Naive thymus-derived CD8-positive, alpha-beta T cell (primary cell): Measurements from ENCODE around the gene FXYD5. TPM values are rescaled to one million over a fixed set of nuclear protein-coding genes. Genes with fewer than 3 reads are reported as not detected.

ENCODE experiments used
- ATAC-seq, 2 donors: fragments of 150-1000 bp; cut with Tn5 transposase in 1 of 2; sonication (Bioruptor Pico), chemical (Tn5 transposase) in 1 of 2; 1 replicate in 1 of 2; 2 replicates in 1 of 2; pipeline ENCODE4 v1.10.0; 2021; ENCODE audit warnings: mild to moderate bottlenecking in 2 of 2, moderate library complexity in 2 of 2
- POLR2A ChIA-PET: fragments of 350-600 bp; sonication (Branson Sonifier 250); formaldehyde crosslinking; loops from one replicate; lab custom pipeline; 2021; ENCODE audit warnings: antibody characterized with exemption; lab: Charles Lee
- DNase-seq, 10 donors: peaks; one replicate each; pipeline versions ENCODE4 v3.0.0 to v3.0.0-alpha.2; 2020 to 2022
- H3K27ac Mint-ChIP-seq, 10 donors: one replicate each; pipeline ENCODE4 v1.8.0; 2020 to 2022; ENCODE audit warnings: mild to moderate bottlenecking in 10 of 10, mixed read lengths in 10 of 10, moderate library complexity in 4 of 10, inconsistent platforms in 1 of 10
- H3K27me3 Mint-ChIP-seq, 5 donors: one replicate each; pipeline ENCODE4 v1.8.0; 2021 to 2022; ENCODE audit warnings: mixed read lengths in 5 of 5
- H3K36me3 Mint-ChIP-seq, 3 donors: one replicate each; pipeline ENCODE4 v1.8.0; 2020 to 2022; ENCODE audit warnings: mixed read lengths in 3 of 3, mild to moderate bottlenecking in 2 of 3, inconsistent platforms in 1 of 3
- H3K4me1 Mint-ChIP-seq, 4 donors: one replicate each; pipeline ENCODE4 v1.8.0; 2021 to 2022; ENCODE audit warnings: mixed read lengths in 4 of 4
- H3K4me3 Mint-ChIP-seq, 10 donors: one replicate each; pipeline ENCODE4 v1.8.0; 2020 to 2022; ENCODE audit warnings: mild to moderate bottlenecking in 10 of 10, mixed read lengths in 10 of 10, moderate library complexity in 6 of 10, inconsistent platforms in 1 of 10
- H3K9me3 Mint-ChIP-seq, 9 donors: one replicate each; pipeline ENCODE4 v1.8.0; 2020 to 2022; ENCODE audit warnings: mixed read lengths in 9 of 9, mild to moderate bottlenecking in 3 of 9, inconsistent platforms in 1 of 9, moderate library complexity in 1 of 9
- polyA plus RNA-seq, 3 donors: library from polyadenylated mRNA; unstranded; fragments of 300-500 nt; fragmentation: Illumina TruSeq; gene quantifications; one replicate each; pipeline ENCODE4 v1.2.3, GENCODE V29; 2021
- total RNA-seq, 8 experiments: library from RNA in 2 of 8; stranded (reverse) in 2 of 8; gene quantifications; one replicate each; pipeline ENCODE4 v1.2.3 and lab custom pipeline; 2021 to 2026

The FXYD5 gene
- total and polyA plus RNA-seq, 5 experiments from 2014 or later: 281 to 544 (median 351) TPM

GRCh38 chr19:35202722-35203688 lies 48.5 kb downstream of the FXYD5 start:
- Mint-ChIP-seq H3K27ac (peak overlapping the region; percentile 40 to 99 (median 80)), H3K9me3 (peaks cover 0 to 4% (median 0%) of the 10 kb centered on the region in 9 donors), H3K4me3 (no peak overlapping the region), H3K36me3 (peaks cover 0 to 3% (median 2%) of the 10 kb centered on the region in 3 donors), H3K27me3 (no peaks in the 10 kb centered on the region), H3K4me1 (peaks cover 39 to 88% (median 75%) of the 10 kb centered on the region in 4 donors)
- POLR2A ChIA-PET: interaction anchor here (0.6 to 1.8 kb wide), 17 partner anchors 8 to 65 kb away, joined by 3 to 10 read pairs (median 3); no protein-coding TSS in a partner anchor
- no peak for DNase-seq
- ATAC-seq: no peak

- Mint-ChIP-seq H3K4me3 (peak overlapping the region in 9 of 10 donors; percentile 34 to 80 (median 70)), H3K27me3 (no peaks in the 10 kb centered on the region), H3K36me3 (peaks cover 0 to 5% (median 4%) of the 10 kb centered on the region in 3 donors), H3K4me1 (peaks cover 36 to 89% (median 81%) of the 10 kb centered on the region in 4 donors), H3K9me3 (peaks cover 0 to 7% (median 2%) of the 10 kb centered on the region in 9 donors), H3K27ac (peak overlapping the region; percentile 92 to 100 (median 98))
- no peak for ATAC-seq
- peak in 2 of 10 donors; percentile 16 to 43 for DNase-seq
- POLR2A ChIA-PET: interaction anchor here (0.5 to 2.1 kb wide), 12 partner anchors 11 to 63 kb away, joined by 3 to 15 read pairs (median 4); partner anchors contain the start of gene USF2
These were observed 50.5 kb downstream of the FXYD5 start for GRCh38 chr19:35204799-35205732.

GRCh38 chr19:35205733-35206323 lies 51.3 kb downstream of the FXYD5 start:
- ATAC-seq (no peak), DNase-seq (no peak)
- Mint-ChIP-seq H3K27me3 (no peaks in the 10 kb centered on the region), H3K4me1 (peaks cover 36 to 89% (median 78%) of the 10 kb centered on the region in 4 donors), H3K27ac (peak overlapping the region; percentile 92 to 100 (median 98)), H3K4me3 (peak overlapping the region in 9 of 10 donors; percentile 48 to 80 (median 70)), H3K36me3 (peaks cover 0 to 5% (median 4%) of the 10 kb centered on the region in 3 donors), H3K9me3 (peaks cover 0 to 7% (median 2%) of the 10 kb centered on the region in 9 donors)
- POLR2A ChIA-PET: interaction anchor here (0.5 to 2.3 kb wide), 20 partner anchors 10 to 127 kb away, joined by 3 to 29 read pairs (median 4); partner anchors contain the start of genes FXYD5 and USF2

DNA sequence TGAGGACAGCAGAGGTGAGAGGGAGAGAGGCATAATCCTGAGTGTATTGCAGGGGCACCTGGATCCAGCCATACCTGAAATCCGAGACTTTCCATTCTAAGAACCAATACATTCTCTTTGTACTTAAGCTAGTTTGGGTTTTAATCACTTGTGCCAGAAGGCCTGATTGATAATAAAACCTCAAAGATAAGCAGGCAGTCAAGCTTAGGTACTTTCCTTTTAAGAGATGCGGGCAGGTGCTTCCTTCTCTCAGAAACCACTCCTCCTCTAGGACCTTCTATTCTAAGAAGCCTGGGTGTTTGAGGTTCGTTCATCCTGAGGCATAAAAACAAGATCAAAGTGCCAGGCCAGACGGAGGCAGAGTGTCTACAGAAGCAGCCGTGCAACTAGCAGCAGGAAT lies 51.8 kb downstream of the FXYD5 start:
- Mint-ChIP-seq H3K36me3 (peaks cover 0 to 5% (median 4%) of the 10 kb centered on the region in 3 donors), H3K27me3 (no peaks in the 10 kb centered on the region), H3K4me1 (peaks cover 35 to 88% (median 79%) of the 10 kb centered on the region in 4 donors), H3K27ac (peak overlapping the region; percentile 92 to 100 (median 98)), H3K9me3 (peaks cover 0 to 7% (median 2%) of the 10 kb centered on the region in 9 donors), H3K4me3 (peak overlapping the region; percentile 6 to 80 (median 67))
- DNase-seq: peak in 9 of 10 donors; percentile 37 to 81 (median 75)
- POLR2A ChIA-PET: interaction anchor here (0.7 to 2.3 kb wide), 15 partner anchors 9 to 126 kb away, joined by 3 to 29 read pairs (median 5); partner anchors contain the start of genes FXYD5 and USF2
- ATAC-seq: peak; percentile 50 to 53

GRCh38 chr19:35206855-35207254 lies 52.3 kb downstream of the FXYD5 start:
- peaks cover 0 to 5% (median 4%) of the 10 kb centered on the region in 3 donors for H3K36me3 Mint-ChIP-seq
- H3K9me3 Mint-ChIP-seq: peaks cover 0 to 7% (median 2%) of the 10 kb centered on the region in 9 donors
- peak overlapping the region; percentile 6 to 80 (median 67) for H3K4me3 Mint-ChIP-seq
- DNase-seq (no peak), ATAC-seq (no peak)
- peaks cover 37 to 88% (median 79%) of the 10 kb centered on the region in 4 donors for H3K4me1 Mint-ChIP-seq
- H3K27ac Mint-ChIP-seq: peak overlapping the region; percentile 92 to 100 (median 98)
- peaks cover 0 to 1% (median 0%) of the 10 kb centered on the region in 5 donors for H3K27me3 Mint-ChIP-seq
- POLR2A ChIA-PET: interaction anchor here (0.8 to 2.3 kb wide), 14 partner anchors 9 to 126 kb away, joined by 3 to 29 read pairs (median 5); partner anchors contain the start of genes FXYD5 and USF2

- Mint-ChIP-seq H3K27ac (peak overlapping the region; percentile 92 to 100 (median 98)), H3K9me3 (peaks cover 0 to 7% (median 2%) of the 10 kb centered on the region in 9 donors), H3K4me1 (peaks cover 43 to 90% (median 84%) of the 10 kb centered on the region in 4 donors), H3K36me3 (peaks cover 0 to 5% (median 4%) of the 10 kb centered on the region in 3 donors), H3K27me3 (peaks cover 0 to 2% (median 0%) of the 10 kb centered on the region in 5 donors), H3K4me3 (peak overlapping the region in 9 of 10 donors; percentile 12 to 70 (median 45))
- POLR2A ChIA-PET: interaction anchor here (1.0 to 2.3 kb wide), 7 partner anchors 22 to 125 kb away, joined by 3 to 29 read pairs (median 3); partner anchors contain the start of gene FXYD5
- DNase-seq: peak in 6 of 10 donors; percentile 23 to 69 (median 51)
- peak in 1 of 2 donors; percentile 2 for ATAC-seq
These were observed 52.9 kb downstream of the FXYD5 start for GRCh38 chr19:35207391-35207871.

DNA sequence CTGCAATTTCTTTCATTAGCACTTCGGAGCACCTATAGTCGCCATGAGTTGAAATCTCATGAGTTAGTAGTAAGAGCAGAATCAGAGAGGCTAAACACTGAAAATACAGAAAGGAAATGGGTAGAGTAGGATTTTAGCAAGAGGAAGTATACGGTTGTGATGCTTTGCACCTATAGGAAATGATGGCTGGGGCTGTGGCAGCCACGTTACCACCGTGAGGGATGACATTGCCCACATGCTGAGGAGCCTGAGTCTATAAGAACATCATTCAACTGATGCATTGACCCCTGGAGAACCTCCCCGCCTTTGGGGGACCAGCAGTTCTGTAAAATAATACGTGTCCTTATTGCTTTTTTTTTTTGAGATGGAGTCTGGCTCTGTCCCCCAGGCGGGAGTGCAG lies 53.6 kb downstream of the FXYD5 start:
- ATAC-seq (no peak), DNase-seq (no peak)
- POLR2A ChIA-PET: interaction anchor here (0.7 to 2.3 kb wide), 4 partner anchors 28 to 54 kb away, joined by 3 to 29 read pairs (median 5); partner anchors contain the start of gene FXYD5
- Mint-ChIP-seq H3K27ac (peak overlapping the region; percentile 92 to 100 (median 98)), H3K4me1 (peaks cover 41 to 90% (median 84%) of the 10 kb centered on the region in 4 donors), H3K4me3 (peak overlapping the region in 9 of 10 donors; percentile 7 to 70 (median 41)), H3K27me3 (peaks cover 0 to 2% (median 0%) of the 10 kb centered on the region in 5 donors), H3K36me3 (peaks cover 0 to 5% (median 4%) of the 10 kb centered on the region in 3 donors), H3K9me3 (peaks cover 0 to 7% (median 2%) of the 10 kb centered on the region in 9 donors)

GRCh38 chr19:35209646-35210045 lies 55.1 kb downstream of the FXYD5 start:
- H3K27me3 Mint-ChIP-seq: peaks cover 0 to 2% (median 0%) of the 10 kb centered on the region in 5 donors
- POLR2A ChIA-PET: interaction anchor here (0.7 to 14.6 kb wide), 6 partner anchors 9 to 66 kb away, joined by 3 to 234 read pairs (median 18); partner anchors contain the start of genes FXYD7 and USF2
- peak overlapping the region in 1 of 10 donors; percentile 3 for H3K4me3 Mint-ChIP-seq
- peaks cover 0 to 5% (median 4%) of the 10 kb centered on the region in 3 donors for H3K36me3 Mint-ChIP-seq
- DNase-seq (no peak), ATAC-seq (no peak)
- H3K4me1 Mint-ChIP-seq: peaks cover 35 to 90% (median 85%) of the 10 kb centered on the region in 4 donors
- H3K27ac Mint-ChIP-seq: peak overlapping the region; percentile 81 to 100 (median 96)
- peaks cover 0 to 7% (median 2%) of the 10 kb centered on the region in 9 donors for H3K9me3 Mint-ChIP-seq

- peaks cover 0 to 8% (median 3%) of the 10 kb centered on the region in 9 donors for H3K9me3 Mint-ChIP-seq
- DNase-seq: peak; percentile 68 to 96 (median 86)
- peak overlapping the region; percentile 64 to 88 (median 84) for H3K4me3 Mint-ChIP-seq
- peaks cover 25 to 90% (median 85%) of the 10 kb centered on the region in 4 donors for H3K4me1 Mint-ChIP-seq
- peaks cover 0 to 2% (median 0%) of the 10 kb centered on the region in 5 donors for H3K27me3 Mint-ChIP-seq
- peak; percentile 44 to 59 for ATAC-seq
- H3K36me3 Mint-ChIP-seq: peaks cover 0 to 5% (median 4%) of the 10 kb centered on the region in 3 donors
- H3K27ac Mint-ChIP-seq: peak overlapping the region; percentile 95 to 100 (median 100)
- POLR2A ChIA-PET: interaction anchor here (0.7 to 14.6 kb wide), 32 partner anchors 8 to 248 kb away, joined by 3 to 234 read pairs (median 6); partner anchors contain the start of genes FXYD3, FXYD5, FXYD7 and LSR
These were observed 57.2 kb downstream of the FXYD5 start for GRCh38 chr19:35211545-35212230.
